HG03457 (cell line): ENCODE measurements around the gene RINL.
A peak's percentile ranks its signal among the peaks of the same experiment; 100 is the strongest.
"Not testable (repeated sequence)": the region's sequence is repeated elsewhere in the genome, so short reads cannot be mapped to it uniquely, and the experiment has no call there.

ENCODE experiments used
- ATAC-seq: cut with Tn5 transposase; IDR thresholded peaks from one replicate; pipeline ENCODE4 v1.9.1; 2021; ENCODE audit warnings: moderate number of reproducible peaks; ENCODE audit not compliant: unreplicated experiment

Gene RINL

DNA sequence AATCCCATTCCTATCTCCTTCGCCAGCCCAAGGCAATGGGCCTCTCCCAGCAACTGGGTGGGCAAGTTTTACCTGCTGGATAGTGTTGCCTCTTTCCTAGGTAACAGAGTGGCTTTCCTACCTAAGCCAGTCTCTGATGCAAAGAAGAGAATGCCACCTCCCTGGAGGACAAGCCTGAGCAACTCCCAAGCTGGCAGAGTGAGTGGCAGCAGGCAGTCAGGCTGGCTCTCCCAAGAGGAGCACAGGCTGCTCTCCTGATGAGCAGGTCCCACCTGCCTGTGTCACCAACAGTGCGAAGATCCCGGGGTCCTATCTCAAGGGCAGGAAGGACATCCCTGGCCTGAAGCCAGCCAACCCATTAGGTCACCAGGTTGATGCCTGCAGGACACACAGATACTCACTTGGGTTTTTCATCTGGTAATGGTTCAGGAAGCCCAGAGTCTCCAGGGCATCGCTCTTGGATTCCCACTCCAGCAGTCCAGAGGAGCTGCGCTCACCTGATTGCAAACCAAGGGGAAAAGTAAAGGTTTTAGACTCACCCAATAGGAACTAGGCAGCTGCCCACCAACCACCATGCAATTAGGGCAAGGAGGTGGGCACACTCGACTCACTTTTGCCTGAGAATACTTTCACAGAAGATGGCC is 41.0 kb downstream of the RINL start:
- no peak for ATAC-seq

- ATAC-seq, result no peak
Observed at GRCh38 chr19:38836159-38836982, 41.7 kb downstream of the RINL start.

DNA sequence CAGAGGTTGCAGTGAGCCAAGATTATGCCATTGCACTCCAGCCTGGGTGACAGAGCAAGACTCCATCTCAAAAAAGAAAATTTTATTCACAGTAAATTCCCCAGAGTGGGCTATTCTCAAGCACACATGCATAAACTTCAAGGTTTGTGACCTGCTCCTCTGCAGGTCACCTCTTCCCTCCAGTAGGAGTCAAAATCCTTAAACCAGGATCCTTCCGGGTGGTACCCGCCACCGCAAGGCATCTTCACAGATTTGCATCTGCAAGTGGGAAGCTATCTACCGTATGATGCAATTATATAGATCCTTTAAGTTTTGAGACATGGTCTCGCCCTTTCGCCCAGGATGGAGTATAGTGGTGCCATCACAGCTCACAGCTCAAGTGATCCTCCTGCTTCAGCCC is 43.5 kb downstream of the RINL start:
- ATAC-seq, result no peak

GRCh38 chr19:38834104-38834490 is 44.0 kb downstream of the RINL start:
- no peak for ATAC-seq

DNA sequence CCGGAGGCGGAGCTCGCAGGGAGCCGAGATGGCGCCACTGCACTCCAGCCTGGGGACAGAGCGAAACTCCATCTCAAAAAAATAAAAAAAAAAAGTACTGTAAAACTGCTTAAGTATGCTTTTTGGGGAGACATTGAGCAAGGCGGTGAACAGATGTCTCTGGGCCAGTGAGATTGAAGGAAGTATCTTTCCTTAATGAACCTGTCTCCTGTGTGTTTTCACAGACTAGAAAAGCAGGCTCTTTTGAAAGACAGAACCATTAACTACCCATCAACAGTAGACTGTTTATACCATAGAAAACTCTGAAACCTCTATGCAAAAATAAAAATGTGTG is 45.0 kb downstream of the RINL start:
- ATAC-seq, result no peak

GRCh38 chr19:38831142-38831605 is 46.9 kb downstream of the RINL start:
- peak; percentile 31 for ATAC-seq

GRCh38 chr19:38830039-38830733 is 47.9 kb downstream of the RINL start:
- ATAC-seq, result no peak

DNA sequence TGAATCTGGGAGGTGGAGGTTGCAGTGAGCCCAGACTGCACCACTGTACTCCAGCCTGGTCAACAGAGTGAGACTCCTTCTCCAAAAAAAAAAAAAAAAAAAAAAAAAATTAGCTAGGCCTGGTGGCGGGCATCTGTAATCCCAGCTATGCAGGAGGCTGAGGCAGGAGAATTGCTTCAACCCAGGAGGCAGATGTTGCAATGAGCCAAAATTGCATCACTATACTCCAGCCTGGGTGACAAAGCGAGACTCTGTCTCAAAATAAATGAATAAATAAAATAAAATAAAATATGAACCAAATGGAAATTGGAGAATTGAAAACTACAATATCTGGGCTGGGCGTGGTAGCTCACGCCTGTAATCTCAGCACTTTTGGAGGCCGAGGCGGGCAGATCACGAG is 48.9 kb downstream of the RINL start:
- ATAC-seq, result not testable (repeated sequence)

GRCh38 chr19:38826856-38827551 is 51.1 kb downstream of the RINL start:
- ATAC-seq, result no peak

- not testable (repeated sequence) for ATAC-seq
Observed at GRCh38 chr19:38825936-38826335, 52.1 kb downstream of the RINL start.

DNA sequence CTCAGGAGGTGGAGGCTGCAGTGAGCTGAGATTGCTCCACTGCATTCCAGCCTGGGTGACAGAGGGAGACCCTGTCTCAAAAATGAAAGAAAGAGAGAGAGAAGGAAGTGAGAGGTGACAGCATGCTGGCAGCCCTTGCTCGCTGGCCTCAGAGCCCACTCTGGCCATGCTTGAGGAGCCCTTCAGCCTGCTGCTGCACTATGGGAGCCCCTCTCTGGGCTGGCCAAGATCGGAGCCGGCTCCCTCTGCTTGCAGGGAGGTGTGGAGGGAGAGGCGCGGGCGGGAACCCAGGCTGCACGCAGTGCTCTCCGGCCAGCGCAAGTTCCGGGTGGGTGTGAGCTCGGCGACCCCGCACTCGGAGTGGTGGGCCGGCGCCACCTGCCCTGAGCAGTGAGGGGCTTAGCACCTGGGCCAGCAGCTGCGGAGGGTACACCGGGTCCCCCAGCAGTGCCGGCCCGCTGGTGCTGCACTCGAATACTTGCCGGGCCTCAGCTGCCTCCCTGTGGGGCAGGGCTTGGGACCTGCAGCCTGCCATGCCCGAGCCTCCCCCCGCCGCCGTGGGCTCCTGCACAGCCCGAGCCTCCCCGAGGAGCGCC is 56.7 kb downstream of the RINL start:
- ATAC-seq, result not testable (repeated sequence)

DNA sequence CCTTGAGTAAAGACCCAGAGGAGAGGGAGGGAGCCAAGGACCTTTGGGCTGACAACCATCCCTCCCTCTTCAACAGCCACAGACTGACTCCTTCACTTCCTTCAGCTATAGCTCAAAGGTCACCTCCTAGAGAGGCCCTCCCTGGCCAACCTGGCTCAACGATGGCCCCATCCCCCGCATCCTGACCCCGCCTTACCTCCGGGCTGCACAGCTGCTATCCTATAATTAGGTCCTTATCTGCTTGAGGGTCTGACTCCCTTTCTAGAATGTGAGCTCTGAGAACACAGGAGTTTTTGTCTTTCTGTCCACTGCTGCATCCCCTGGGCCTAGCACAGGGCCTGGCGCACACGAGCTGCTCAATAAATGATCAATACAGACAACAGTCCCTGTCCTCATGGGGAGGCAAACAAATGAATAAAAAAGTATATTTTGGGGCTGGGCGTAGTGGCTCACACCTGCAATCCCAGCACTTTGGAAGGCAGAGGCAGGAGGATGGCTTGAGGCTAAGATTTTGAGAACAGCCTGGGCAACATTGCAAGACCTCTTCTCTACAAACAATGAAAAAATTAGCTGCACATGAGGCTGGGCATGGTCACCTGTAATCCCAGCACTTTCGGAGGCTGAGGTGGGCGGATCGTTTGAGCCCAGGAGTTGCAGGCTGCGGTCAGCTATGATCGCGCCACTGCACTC is 58.7 kb downstream of the RINL start:
- ATAC-seq, result no peak
